Mesenchymal stem cell (in vitro differentiated cells and primary cell): ENCODE results near the gene SKOR2.

ENCODE experiments used
- DNase-seq: peaks from one replicate; pipeline ENCODE4 v3.0.0-alpha.2; 2013
- H2AFZ ChIP-seq: one replicate; pipeline ENCODE4 v1.6.1; 2013; ENCODE audit warnings: low read depth, mild to moderate bottlenecking, control low read depth, inconsistent platforms, low read length, moderate library complexity
- H2AK5ac ChIP-seq: 2 replicates; pipeline ENCODE4 v1.6.1; 2013; ENCODE audit warnings: low read length, moderate library complexity, mild to moderate bottlenecking, inconsistent platforms; ENCODE audit not compliant: severe bottlenecking
- H2BK120ac ChIP-seq: one replicate; pipeline ENCODE4 v1.6.1; 2013; ENCODE audit warnings: low read depth, mild to moderate bottlenecking, inconsistent platforms, low read length, moderate library complexity
- H2BK12ac ChIP-seq, 2 experiments: one replicate each; pipeline ENCODE4 v1.6.1; 2013; ENCODE audit warnings: inconsistent platforms in 2 of 2, low read length in 2 of 2, mild to moderate bottlenecking in 2 of 2, moderate library complexity in 2 of 2, control low read depth in 1 of 2
- H2BK15ac ChIP-seq: one replicate; pipeline ENCODE4 v1.6.1; 2013; ENCODE audit warnings: mild to moderate bottlenecking, low read depth, inconsistent platforms; ENCODE audit not compliant: poor library complexity, severe bottlenecking
- H2BK5ac ChIP-seq: 2 replicates; pipeline ENCODE4 v1.6.1; 2013; ENCODE audit warnings: low read depth, mild to moderate bottlenecking, low read length, control low read depth, inconsistent platforms; ENCODE audit not compliant: poor library complexity, severe bottlenecking
- H3K14ac ChIP-seq, 2 experiments: one replicate each; pipeline ENCODE4 v1.6.1; 2013; ENCODE audit warnings: inconsistent platforms in 2 of 2, low read length in 2 of 2, control low read depth in 1 of 2, mild to moderate bottlenecking in 1 of 2, moderate library complexity in 1 of 2
- H3K18ac ChIP-seq, 2 experiments: one replicate each; pipeline ENCODE4 v1.6.1; 2013; ENCODE audit warnings: inconsistent platforms in 2 of 2, low read length in 2 of 2, control low read depth in 1 of 2, low read depth in 1 of 2, mild to moderate bottlenecking in 1 of 2
- H3K23ac ChIP-seq, 2 experiments: one replicate each; pipeline ENCODE4 v1.6.1; 2013; ENCODE audit warnings: inconsistent platforms in 2 of 2, low read length in 2 of 2, mild to moderate bottlenecking in 2 of 2, moderate library complexity in 2 of 2, control low read depth in 1 of 2
- H3K27ac ChIP-seq: 2 replicates; pipeline ENCODE4 v1.5.1; 2013; ENCODE audit warnings: mild to moderate bottlenecking, moderate library complexity, low read length, control low read depth, inconsistent platforms; ENCODE audit not compliant: poor library complexity, severe bottlenecking
- H3K27me3 ChIP-seq, 2 experiments: 2 replicates each; pipeline versions ENCODE4 v1.6.1 to v1.7.0; 2013; ENCODE audit warnings: low read length in 2 of 2, mild to moderate bottlenecking in 2 of 2, moderate library complexity in 2 of 2, control low read depth in 1 of 2, inconsistent platforms in 1 of 2; ENCODE audit not compliant: control insufficient read depth in 1 of 2, insufficient read depth in 1 of 2
- H3K36me3 ChIP-seq, 2 experiments: 2 replicates each; pipeline versions ENCODE4 v1.6.1 to v1.7.0; 2013; ENCODE audit warnings: low read length in 2 of 2, control low read depth in 1 of 2, inconsistent platforms in 1 of 2, low read depth in 1 of 2, mild to moderate bottlenecking in 1 of 2; ENCODE audit not compliant: insufficient read depth in 2 of 2, control insufficient read depth in 1 of 2
- H3K4ac ChIP-seq, 2 experiments: one replicate each; pipeline ENCODE4 v1.6.1; 2013; ENCODE audit warnings: inconsistent platforms in 2 of 2, low read length in 2 of 2, mild to moderate bottlenecking in 2 of 2, moderate library complexity in 2 of 2, control low read depth in 1 of 2, low read depth in 1 of 2
- H3K4me1 ChIP-seq: 2 replicates; pipeline ENCODE4 v1.6.1; 2013; ENCODE audit warnings: low read depth, low read length, control low read depth; ENCODE audit not compliant: control insufficient read depth, insufficient read depth
- H3K4me2 ChIP-seq: 2 replicates; pipeline ENCODE4 v1.6.1; 2013; ENCODE audit warnings: low read length, mild to moderate bottlenecking, inconsistent platforms; ENCODE audit not compliant: poor library complexity, severe bottlenecking
- H3K4me3 ChIP-seq, 2 experiments: 2 replicates each; pipeline versions ENCODE4 v1.5.1 to v1.7.0; 2013; ENCODE audit warnings: low read length in 2 of 2, mild to moderate bottlenecking in 2 of 2, control low read depth in 1 of 2, low read depth in 1 of 2; ENCODE audit not compliant: insufficient read depth in 1 of 2
- H3K79me1 ChIP-seq: replicated peaks from 2 replicates; pipeline ENCODE4 v1.6.1; 2013; ENCODE audit warnings: mild to moderate bottlenecking, control low read depth, low read length, inconsistent platforms; ENCODE audit not compliant: poor library complexity, severe bottlenecking
- H3K9ac ChIP-seq: 2 replicates; pipeline ENCODE4 v1.7.0; 2013; ENCODE audit warnings: mild to moderate bottlenecking, low read length, moderate library complexity
- H3K9me3 ChIP-seq: 2 replicates; pipeline ENCODE4 v1.7.0; 2013; ENCODE audit warnings: mild to moderate bottlenecking, low read length; ENCODE audit not compliant: control insufficient read depth
- H4K8ac ChIP-seq: one replicate; pipeline ENCODE4 v1.6.1; 2013; ENCODE audit warnings: inconsistent platforms, mild to moderate bottlenecking, low read length, moderate library complexity
- H4K91ac ChIP-seq: one replicate; pipeline ENCODE4 v1.6.1; 2013; ENCODE audit warnings: mild to moderate bottlenecking, low read length, inconsistent platforms
- WGBS: methylation state at CpG from one replicate; pipeline ENCODE4 v1.1.7; 2013; ENCODE audit warnings: mixed read lengths; 5-methylcytosine and 5-hydroxymethylcytosine counted together

Gene SKOR2

GRCh38 chr18:47179520-47179919 is 71.9 kb downstream of the SKOR2 start:
- Histone ChIP-seq H3K27ac (no peak overlapping the region), H2BK120ac (no peak overlapping the region), H2BK5ac (no peak overlapping the region), H3K36me3 (no peaks in the 10 kb centered on the region), H3K79me1 (no peaks in the 10 kb centered on the region), H4K91ac (no peak overlapping the region), H3K4me1 (peaks cover 2% of the 10 kb centered on the region), H2BK12ac (no peak overlapping the region), H2BK15ac (no peak overlapping the region), H3K4ac (no peak overlapping the region), H4K8ac (no peak overlapping the region), H3K14ac (no peak overlapping the region), H3K9ac (no peak overlapping the region), H2AK5ac (no peak overlapping the region), H3K4me2 (no peak overlapping the region), H3K4me3 (no peak overlapping the region), H3K9me3 (no peaks in the 10 kb centered on the region), H3K18ac (no peak overlapping the region), H2AFZ (no peak overlapping the region), H3K23ac (no peak overlapping the region), H3K27me3 (peaks cover 4 to 13% of the 10 kb centered on the region in 2 experiments)
- no peak for DNase-seq
- WGBS = 96% methylated on average over 4 of the region's 4 CpGs

- peak within 1 kb of the TSS; percentile 91 for H3K27ac ChIP-seq
- peak; percentile 93 for DNase-seq
- H2AK5ac ChIP-seq = no peak within 1 kb of the TSS
- H3K4me1 ChIP-seq = peaks cover 4% of the 10 kb centered on the region
- H2BK5ac ChIP-seq = peak within 1 kb of the TSS; percentile 92
- peak within 1 kb of the TSS; percentile 100 for H4K8ac ChIP-seq
- H2BK120ac ChIP-seq = peak within 1 kb of the TSS; percentile 95
- H3K23ac ChIP-seq = peak within 1 kb of the TSS; percentile 20 to 100
- H3K4me2 ChIP-seq = peak within 1 kb of the TSS; percentile 59
- H3K18ac ChIP-seq = peak within 1 kb of the TSS; percentile 100
- H3K79me1 ChIP-seq = peaks cover 2% of the 10 kb centered on the region
- H2AFZ ChIP-seq = peak within 1 kb of the TSS; percentile 100
- WGBS = 1% methylated on average over 48 of the region's 48 CpGs
- peaks cover 0 to 3% of the 10 kb centered on the region in 2 experiments for H3K36me3 ChIP-seq
- H3K14ac ChIP-seq = peak within 1 kb of the TSS in 1 of 2 experiments; percentile 97
- peaks cover 4 to 13% of the 10 kb centered on the region in 2 experiments for H3K27me3 ChIP-seq
- peak within 1 kb of the TSS; percentile 98 for H4K91ac ChIP-seq
- no peaks in the 10 kb centered on the region for H3K9me3 ChIP-seq
- H3K4me3 ChIP-seq = peak within 1 kb of the TSS; percentile 97 to 99
- peak within 1 kb of the TSS; percentile 80 for H2BK15ac ChIP-seq
- H3K9ac ChIP-seq = peak within 1 kb of the TSS; percentile 99
- no peak within 1 kb of the TSS for H2BK12ac ChIP-seq
- peak within 1 kb of the TSS; percentile 91 to 100 for H3K4ac ChIP-seq
Observed at GRCh38 chr18:47175898-47176575, 75.4 kb downstream of the SKOR2 start, which contains the start of gene IER3IP1. Gene IER3IP1 (minus strand): TSS chr18:47176364. CDS start chr18:47176277, 87 bp downstream.

- H2BK15ac ChIP-seq = peak overlapping the region; percentile 70
- peaks cover 4% of the 10 kb centered on the region for H3K4me1 ChIP-seq
- WGBS = 3% methylated on average over 18 of the region's 24 CpGs
- H3K79me1 ChIP-seq = peaks cover 2% of the 10 kb centered on the region
- H3K4me3 ChIP-seq = peak overlapping the region; percentile 97 to 99
- peak overlapping the region; percentile 100 for H3K18ac ChIP-seq
- H2AK5ac ChIP-seq = no peak overlapping the region
- peak overlapping the region in 1 of 2 experiments; percentile 100 for H3K4ac ChIP-seq
- H2BK5ac ChIP-seq = no peak overlapping the region
- H3K27ac ChIP-seq = peak overlapping the region; percentile 91
- H2BK120ac ChIP-seq = peak overlapping the region; percentile 95
- H3K14ac ChIP-seq = no peak overlapping the region
- DNase-seq = peak; percentile 54
- H2BK12ac ChIP-seq = no peak overlapping the region
- H2AFZ ChIP-seq = no peak overlapping the region
- no peak overlapping the region for H4K8ac ChIP-seq
- H3K23ac ChIP-seq = no peak overlapping the region
- no peak overlapping the region for H4K91ac ChIP-seq
- peaks cover 0 to 8% of the 10 kb centered on the region in 2 experiments for H3K27me3 ChIP-seq
- H3K4me2 ChIP-seq = peak overlapping the region; percentile 59
- no peaks in the 10 kb centered on the region for H3K9me3 ChIP-seq
- H3K36me3 ChIP-seq = peaks cover 0 to 3% of the 10 kb centered on the region in 2 experiments
- H3K9ac ChIP-seq = peak overlapping the region; percentile 99
Observed at GRCh38 chr18:47175283-47175897, 76.1 kb downstream of the SKOR2 start.

- Histone ChIP-seq H3K23ac (no peak overlapping the region), H2BK15ac (no peak overlapping the region), H3K14ac (no peak overlapping the region), H3K9ac (peak overlapping the region; percentile 99), H4K91ac (no peak overlapping the region), H2BK12ac (peak overlapping the region in 1 of 2 experiments; percentile 25), H2AK5ac (no peak overlapping the region), H3K4me1 (peaks cover 4% of the 10 kb centered on the region), H3K27me3 (peaks cover 0 to 4% of the 10 kb centered on the region in 2 experiments), H2BK120ac (no peak overlapping the region), H3K4me2 (peak overlapping the region; percentile 59), H3K4ac (no peak overlapping the region), H2AFZ (no peak overlapping the region), H3K4me3 (peak overlapping the region in 1 of 2 experiments; percentile 97), H3K79me1 (peaks cover 2% of the 10 kb centered on the region), H3K36me3 (peaks cover 0 to 3% of the 10 kb centered on the region in 2 experiments), H3K27ac (no peak overlapping the region), H4K8ac (no peak overlapping the region), H3K18ac (no peak overlapping the region), H2BK5ac (no peak overlapping the region), H3K9me3 (no peaks in the 10 kb centered on the region)
- no peak for DNase-seq
- WGBS = 89% methylated on average over 12 of the region's 13 CpGs
Observed at GRCh38 chr18:47174545-47175116, 76.8 kb downstream of the SKOR2 start.
